Right forelimb (tissue), 1 donor: ENCODE results near the gene MPZL1.

ENCODE experiments used
- DNase-seq: peaks from one replicate; pipeline ENCODE4 v3.0.0-alpha.2; 2018

Gene MPZL1

DNA sequence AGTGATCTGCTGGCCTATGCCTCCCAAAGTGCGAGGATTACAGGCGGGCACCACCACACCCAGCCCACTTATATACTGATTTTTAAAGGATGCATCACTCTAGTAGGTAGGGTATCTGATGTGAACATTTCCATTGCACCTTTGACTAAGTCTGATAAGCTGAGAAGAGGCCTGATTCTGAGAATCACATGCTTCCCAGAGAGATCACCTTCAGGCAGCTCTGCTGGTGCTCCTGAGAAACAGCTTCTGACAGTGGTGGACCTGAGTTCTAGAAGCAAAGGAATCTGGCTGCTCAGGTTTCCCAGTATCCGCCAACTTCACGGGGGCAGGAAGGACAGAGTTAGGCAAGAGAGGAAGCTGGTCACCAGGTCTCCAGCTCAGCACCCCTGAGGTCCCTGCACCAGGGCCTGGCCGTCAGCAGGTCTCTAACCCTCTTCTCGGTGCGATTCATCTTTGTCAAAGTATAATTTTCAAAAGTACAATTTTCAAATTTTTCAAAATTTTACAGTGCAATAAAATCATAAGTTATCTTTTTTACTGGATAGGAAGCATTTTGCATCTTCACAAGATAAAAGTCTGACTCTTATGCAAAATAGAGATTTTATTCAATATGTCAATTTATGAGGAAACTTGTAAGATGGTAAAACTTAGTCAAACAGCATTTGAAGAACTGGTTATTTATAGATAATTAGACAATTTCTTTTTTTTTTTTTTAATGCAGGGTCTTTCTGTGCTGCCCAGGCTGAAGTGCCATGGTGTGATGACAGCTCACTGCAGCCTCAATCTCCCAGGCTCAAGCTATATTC lies 25.8 kb upstream of the MPZL1 start:
- no peak for DNase-seq

- DNase-seq: no peak
These were observed 24.1 kb upstream of the MPZL1 start for GRCh38 chr1:167697667-167698141.

GRCh38 chr1:167698313-167698712 lies 23.5 kb upstream of the MPZL1 start:
- DNase-seq: no peak

DNA sequence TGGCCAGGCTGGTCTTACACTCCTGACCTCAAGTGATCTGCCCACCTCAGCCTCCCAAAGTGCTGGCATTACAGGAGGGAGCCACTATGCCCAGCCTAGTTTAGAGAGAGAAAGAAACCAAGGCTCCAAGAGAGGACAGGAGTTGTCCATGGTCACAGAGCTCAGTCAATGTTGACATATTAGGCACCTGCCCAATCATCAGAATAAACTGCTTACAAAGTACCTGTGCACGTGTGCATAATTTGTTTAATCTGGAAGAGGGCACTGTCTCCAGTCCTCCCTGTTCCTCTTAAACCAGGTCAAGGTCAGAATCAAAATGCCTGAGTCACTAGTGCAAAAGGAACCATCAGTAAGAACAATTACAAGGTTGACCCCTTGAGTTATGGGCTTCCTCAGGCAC lies 20.3 kb upstream of the MPZL1 start:
- DNase-seq: no peak

DNA sequence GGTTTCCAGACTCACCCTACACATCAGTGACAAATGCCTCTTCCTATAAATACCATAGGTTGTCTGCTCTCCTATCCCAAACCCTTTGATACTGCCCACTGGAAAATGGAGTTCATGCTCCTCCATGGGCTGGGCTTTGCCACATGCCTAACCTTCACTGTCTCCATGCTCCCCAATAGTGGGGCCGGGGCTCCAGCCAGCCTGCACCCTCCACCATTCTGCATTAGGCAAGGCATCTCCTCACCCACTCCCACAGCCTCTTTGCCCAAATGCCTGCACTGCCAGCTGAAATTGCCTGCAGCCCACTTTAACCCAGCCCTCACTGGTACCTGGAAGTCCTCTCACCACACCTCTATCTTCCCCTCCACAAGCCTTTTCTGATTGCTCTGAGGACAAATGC lies 18.2 kb upstream of the MPZL1 start:
- DNase-seq: no peak

DNA sequence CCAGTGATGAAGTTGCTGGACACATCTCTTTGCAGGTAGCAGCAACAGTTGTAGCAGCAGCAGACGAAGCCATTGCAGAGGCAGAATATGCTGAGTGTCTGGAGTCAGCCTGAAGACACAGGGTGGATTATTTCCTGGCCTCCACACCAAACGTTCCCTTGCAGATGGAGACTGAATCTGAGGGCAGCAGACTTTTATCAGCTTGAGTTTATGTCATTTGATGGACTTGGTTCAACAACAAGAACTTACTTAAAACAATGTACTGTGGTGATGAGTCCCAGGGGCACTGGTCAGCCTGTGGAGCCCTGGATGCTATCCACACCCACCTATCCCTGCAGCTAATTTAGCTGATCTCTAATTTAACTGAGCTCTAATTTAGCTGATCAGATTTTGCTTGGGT lies 17.1 kb upstream of the MPZL1 start:
- DNase-seq: no peak

- DNase-seq: no peak
These were observed 16.5 kb upstream of the MPZL1 start for GRCh38 chr1:167705250-167705649.

DNA sequence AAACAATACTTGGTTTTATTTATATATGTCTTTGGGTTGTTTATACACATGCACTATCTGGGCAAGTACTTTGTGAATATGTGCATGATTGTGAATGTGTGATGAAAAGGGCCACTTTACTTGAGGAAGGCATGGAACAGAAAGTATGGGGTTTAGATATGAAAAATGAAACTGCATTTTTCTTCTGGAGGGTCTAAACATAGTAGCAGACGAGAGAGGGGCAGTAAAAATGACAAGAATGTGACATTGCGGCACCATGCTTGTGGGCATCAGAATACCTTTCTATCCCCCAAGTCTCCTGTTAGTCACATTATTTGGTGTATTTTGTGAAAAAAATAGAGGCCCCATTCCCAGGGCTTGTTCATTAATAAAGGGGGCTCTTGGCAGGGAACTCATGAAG lies 15.4 kb upstream of the MPZL1 start:
- DNase-seq: no peak

GRCh38 chr1:167706931-167707877 lies 14.6 kb upstream of the MPZL1 start:
- no peak for DNase-seq

DNA sequence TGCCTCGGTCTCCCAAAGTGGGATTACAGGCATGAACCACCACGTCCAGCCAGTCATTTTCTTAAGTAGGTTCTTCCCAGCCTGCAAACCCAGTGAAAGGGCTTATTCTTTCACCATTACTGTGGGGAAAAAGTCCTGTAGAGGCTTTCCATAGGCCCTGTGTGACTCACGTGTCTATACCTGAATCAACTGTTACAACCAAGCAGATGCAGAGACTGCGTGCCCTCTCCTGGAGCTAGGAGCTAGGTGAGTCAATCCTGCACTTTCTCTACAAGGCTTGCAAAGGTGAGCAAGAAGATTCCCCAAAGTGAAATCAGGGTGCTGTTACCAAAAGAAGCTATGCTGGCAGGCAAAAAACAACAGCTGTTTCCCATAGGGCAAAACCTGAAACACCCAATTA lies 13.8 kb upstream of the MPZL1 start:
- DNase-seq: no peak

DNA sequence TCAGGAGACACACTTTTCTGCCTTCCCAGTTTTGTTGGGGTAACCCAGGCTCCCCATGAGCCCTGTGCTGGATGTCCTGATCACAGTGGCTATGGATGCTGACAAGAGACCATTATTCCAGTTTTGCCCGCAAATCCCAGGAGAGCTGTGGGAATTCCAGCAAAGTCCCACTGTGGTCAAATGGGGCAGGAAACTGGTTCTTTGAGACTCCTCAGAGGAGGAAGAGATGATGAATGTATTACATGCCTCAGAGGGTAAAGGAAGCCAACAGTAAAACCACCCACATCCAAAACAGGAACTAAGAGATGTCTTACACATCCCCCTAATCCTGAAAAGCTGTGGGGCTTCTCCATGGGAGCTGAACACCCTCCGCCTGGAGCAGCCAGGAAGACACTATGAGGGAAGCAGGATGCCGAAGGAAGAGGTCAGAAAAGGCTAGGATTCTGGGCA lies 12.8 kb upstream of the MPZL1 start:
- DNase-seq: peak; percentile 50

DNA sequence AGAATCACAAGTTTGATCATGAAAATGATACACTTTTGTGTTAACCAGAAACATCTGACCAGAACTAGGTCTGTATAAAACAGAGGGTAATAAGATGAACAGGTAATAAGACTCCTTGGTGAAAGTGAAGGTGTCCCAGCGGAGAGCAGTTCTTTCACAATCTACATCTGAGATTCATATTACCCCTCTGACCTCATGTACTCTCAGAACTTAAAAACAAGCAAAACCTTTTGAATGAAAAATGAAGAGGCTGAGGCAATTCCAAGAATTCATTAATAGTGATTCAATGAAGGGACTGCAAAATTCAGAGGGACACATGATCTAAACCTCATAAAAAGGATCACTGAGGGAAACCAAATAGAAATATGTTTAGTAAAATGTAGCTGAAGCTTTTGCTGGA lies 10.9 kb upstream of the MPZL1 start:
- DNase-seq: no peak

DNA sequence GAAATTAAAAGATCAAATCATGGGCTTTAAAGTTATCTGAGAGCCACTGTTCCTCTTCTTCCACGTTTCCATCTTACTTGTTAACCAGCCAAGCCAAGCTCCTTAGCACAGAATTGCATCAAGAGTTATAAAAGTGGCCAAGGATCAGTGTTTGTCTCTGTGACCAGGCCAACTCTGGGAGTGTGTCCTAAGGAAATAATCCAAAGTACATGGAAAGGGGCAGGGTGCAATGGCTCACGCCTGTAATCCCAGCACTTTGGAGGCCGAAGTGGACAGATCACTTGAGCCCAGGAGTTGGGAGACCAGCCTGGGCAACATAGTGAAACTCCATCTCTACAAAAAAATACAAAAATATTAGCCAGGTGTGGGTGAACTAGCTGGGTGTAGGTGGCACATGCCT lies 10.0 kb upstream of the MPZL1 start:
- DNase-seq: no peak

DNA sequence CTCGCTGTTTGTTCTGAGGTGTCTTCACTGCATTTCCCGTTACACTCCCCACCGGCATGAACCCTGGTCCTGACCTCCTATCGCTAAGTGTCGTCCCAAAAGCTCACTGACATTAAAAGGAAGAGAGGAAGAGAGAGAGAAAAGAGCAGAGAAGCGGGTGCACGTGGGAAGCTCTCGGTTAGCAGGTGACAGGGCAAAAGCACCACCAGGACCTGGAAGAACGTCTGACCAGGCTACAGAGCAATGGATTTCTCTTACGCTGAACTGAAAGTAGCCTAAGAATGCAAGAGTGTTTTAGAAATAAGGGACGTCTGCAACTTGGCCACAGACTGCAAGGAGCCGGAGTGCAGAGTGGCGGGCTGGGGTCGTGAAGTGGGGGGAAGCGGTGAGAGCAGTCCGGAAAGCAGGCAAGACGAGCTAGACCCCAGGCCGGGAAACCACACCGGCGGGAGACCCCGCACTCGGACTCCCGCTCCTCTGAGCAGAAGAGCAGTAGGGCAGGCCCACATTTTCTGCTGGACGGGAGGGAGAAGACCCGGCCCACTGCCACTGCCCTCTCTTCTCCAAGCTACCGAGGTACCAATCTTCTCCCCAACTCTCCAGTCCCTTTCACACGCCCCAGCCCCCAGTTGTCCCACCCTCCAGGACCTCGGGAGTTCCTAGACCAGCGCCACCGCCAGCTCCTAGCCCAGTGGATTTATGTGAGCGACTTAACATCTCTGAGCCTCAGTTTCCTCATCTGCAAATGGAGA lies 8.3 kb upstream of the MPZL1 start:
- DNase-seq: peak; percentile 65

- no peak for DNase-seq
These were observed 7.7 kb upstream of the MPZL1 start for GRCh38 chr1:167714098-167714438.

DNA sequence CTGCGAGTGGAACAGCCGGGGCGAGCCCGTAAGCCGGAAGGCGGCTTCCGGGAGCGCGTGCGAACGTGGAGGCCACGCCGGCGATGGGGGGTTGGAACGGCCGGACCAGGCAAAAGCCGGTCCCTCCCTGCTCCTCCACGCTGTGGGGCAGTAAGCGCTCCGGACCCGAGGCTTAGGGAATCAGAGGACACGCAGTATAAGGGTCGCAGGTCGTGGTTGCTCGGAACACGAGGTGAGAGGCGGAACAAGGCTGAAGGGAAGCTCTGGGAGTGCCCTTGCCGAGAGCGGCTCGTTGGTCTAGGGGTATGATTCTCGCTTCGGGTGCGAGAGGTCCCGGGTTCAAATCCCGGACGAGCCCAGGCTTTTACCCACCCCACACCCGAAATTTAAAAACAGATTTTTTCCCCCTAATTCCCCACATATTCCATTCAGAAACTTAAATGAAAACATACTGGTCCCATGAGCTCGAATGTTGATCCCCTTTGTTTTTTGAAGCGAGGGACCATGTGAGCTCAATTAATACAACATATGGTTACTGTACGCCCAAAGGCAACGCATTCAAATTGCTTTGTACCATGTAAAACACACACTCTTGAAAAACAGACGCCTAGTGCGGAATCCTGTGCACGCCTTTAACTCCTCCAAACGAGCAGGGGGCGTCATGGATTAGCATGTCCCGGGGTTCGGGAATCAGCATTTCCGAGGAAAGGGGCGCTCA lies 7.2 kb upstream of the MPZL1 start:
- DNase-seq: peak; percentile 97

DNA sequence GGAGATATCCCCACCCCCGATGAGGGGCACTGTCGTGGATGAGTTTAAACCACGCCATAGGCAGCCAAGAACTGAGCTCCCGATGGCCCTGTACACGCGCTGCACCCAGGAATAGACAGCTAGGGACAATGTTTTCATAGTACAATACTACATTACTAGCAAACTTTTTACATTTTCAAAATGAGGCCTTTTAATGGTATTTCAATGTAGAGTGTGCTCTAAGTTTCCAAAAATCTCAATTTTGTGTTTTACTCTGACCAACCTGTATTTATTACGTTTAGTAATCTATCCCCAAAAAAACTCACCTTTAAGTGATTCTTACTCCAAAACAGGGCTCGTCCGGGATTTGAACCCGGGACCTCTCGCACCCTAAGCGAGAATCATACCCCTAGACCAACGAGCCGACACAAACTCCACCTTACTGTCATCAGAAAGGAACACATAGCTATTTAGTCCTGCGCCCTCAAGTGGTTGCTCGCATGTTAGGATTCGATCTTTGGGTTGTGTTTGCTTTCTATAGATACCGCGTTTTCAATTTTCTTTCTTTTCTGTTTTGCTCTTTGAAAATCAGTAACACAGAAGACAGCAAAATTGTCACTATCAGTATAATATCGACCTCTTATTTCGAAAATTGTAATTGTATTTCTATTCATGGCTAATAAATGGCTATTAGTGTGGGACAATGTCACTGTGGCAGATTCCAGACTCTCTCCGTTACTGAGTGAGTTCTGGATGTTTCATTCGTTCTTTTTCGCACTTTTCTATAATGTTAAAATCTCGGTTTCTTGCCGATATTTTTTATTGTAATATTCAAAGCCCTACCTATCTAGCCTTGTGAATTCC lies 6.4 kb upstream of the MPZL1 start:
- DNase-seq: peak; percentile 91

DNA sequence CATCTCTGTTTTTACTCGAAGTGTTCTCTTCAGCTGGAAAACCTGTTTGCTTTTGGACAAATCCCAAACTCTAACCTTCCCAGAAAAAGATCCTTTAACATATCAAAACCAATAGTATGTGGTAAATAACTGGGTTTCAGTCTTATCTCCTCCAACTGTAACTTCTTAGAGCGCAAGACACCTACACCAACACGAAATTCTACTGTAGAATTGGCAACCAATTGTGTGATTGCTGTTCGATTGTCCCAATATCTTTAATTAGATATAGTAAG lies 5.8 kb upstream of the MPZL1 start:
- no peak for DNase-seq

DNA sequence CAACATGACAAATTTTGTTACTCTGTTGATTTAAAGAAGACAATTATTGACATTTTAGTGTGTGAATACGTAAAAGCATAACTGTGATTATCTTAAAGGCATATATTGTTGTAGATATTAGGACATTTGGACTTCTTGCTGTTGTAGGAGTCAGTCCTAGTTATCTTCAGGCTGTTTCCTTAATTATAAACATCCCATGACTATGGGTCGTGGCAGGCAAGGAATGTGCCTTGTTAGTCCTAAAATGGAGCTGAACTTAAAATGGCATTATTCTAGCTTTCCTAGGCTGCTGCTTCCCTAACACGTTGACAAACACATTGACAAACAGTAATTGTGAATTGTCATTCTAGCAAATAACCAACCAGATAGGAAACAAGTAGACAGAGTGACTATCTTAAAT lies 4.4 kb upstream of the MPZL1 start:
- no peak for DNase-seq

GRCh38 chr1:167718914-167719691 lies 2.7 kb upstream of the MPZL1 start:
- DNase-seq: no peak
